IMR-90 (cell line): ENCODE measurements around the gene DCC. TPM values are rescaled to one million over a fixed set of nuclear protein-coding genes. Genes with fewer than 3 reads are reported as not detected.

ENCODE experiments used
- ATAC-seq: fragments of 200-7000 bp; cut with Tn5 transposase; 2 replicates; pipeline ENCODE4 v1.9.1; 2020; ENCODE audit warnings: low read depth, mild to moderate bottlenecking, moderate library complexity
- BruUV-seq: library from RNA; stranded (reverse); fragments of 400-500 nt; replicated peaks from 2 replicates; lab custom pipeline; 2021; lab: Mats Ljungman, UMichigan
- CTCF ChIA-PET: fragments of 300-600 bp; formaldehyde crosslinking; extraction: SDS; loops from one replicate; lab custom pipeline; 2021; ENCODE audit warnings: antibody characterized with exemption; lab: Yijun Ruan, JAX
- POLR2A ChIA-PET: fragments of 300-600 bp; sonication (Branson Sonifier 250); formaldehyde crosslinking; loops from one replicate; lab custom pipeline; 2022; ENCODE audit warnings: antibody characterized with exemption; ENCODE audit not compliant: unreplicated experiment; lab: Charles Lee
- DNase-seq: peaks from one replicate; pipeline ENCODE4 v3.0.0; 2013
- H2AFZ ChIP-seq: replicated peaks from 2 replicates; pipeline ENCODE3; 2013; ENCODE audit warnings: low read length, mild to moderate bottlenecking; ENCODE audit not compliant: poor library complexity
- H2AK5ac ChIP-seq: 2 replicates; pipeline ENCODE4 v1.6.1; 2013; ENCODE audit warnings: low read depth, low read length, inconsistent platforms
- H2AK9ac ChIP-seq: replicated peaks from 2 replicates; pipeline ENCODE3; 2013; ENCODE audit warnings: mild to moderate bottlenecking, low read depth, low read length, moderate library complexity; ENCODE audit not compliant: poor library complexity
- H2BK120ac ChIP-seq: 2 replicates; pipeline ENCODE4 v1.6.1; 2013; ENCODE audit warnings: low read depth, low read length, inconsistent platforms
- H2BK15ac ChIP-seq: 3 replicates; pipeline ENCODE4 v1.6.1; 2013; ENCODE audit warnings: low read depth, low read length, inconsistent platforms
- H2BK20ac ChIP-seq: 2 replicates; pipeline ENCODE4 v1.6.1; 2013; ENCODE audit warnings: low read depth, mild to moderate bottlenecking, inconsistent platforms, low read length, moderate library complexity
- H2BK5ac ChIP-seq: 2 replicates; pipeline ENCODE4 v1.6.1; 2013; ENCODE audit warnings: mild to moderate bottlenecking, low read depth, low read length, inconsistent platforms; ENCODE audit not compliant: poor library complexity, severe bottlenecking
- H3K14ac ChIP-seq: replicated peaks from 2 replicates; pipeline ENCODE4 v1.6.1; 2013; ENCODE audit warnings: low read depth, low read length, inconsistent platforms
- H3K18ac ChIP-seq: 2 replicates; pipeline ENCODE4 v1.6.1; 2013; ENCODE audit warnings: low read depth, low read length, control low read depth
- H3K23ac ChIP-seq: 2 replicates; pipeline ENCODE4 v1.6.1; 2013; ENCODE audit warnings: low read depth, low read length, inconsistent platforms
- H3K27ac ChIP-seq: 2 replicates; pipeline ENCODE4 v1.5.1; 2013; ENCODE audit warnings: mild to moderate bottlenecking, control low read depth, low read length; ENCODE audit not compliant: insufficient read depth
- H3K27me3 ChIP-seq: 2 replicates; pipeline ENCODE4 v1.6.1; 2013; ENCODE audit warnings: low read length; ENCODE audit not compliant: control insufficient read depth, insufficient read depth
- H3K36me3 ChIP-seq: 2 replicates; pipeline ENCODE4 v1.6.1; 2013; ENCODE audit warnings: low read length, mixed read lengths; ENCODE audit not compliant: control insufficient read depth, insufficient read depth
- H3K4ac ChIP-seq: 2 replicates; pipeline ENCODE4 v1.6.1; 2013; ENCODE audit warnings: low read depth, low read length, inconsistent platforms
- H3K4me1 ChIP-seq: 2 replicates; pipeline ENCODE4 v1.6.1; 2013; ENCODE audit warnings: low read length, mixed read lengths; ENCODE audit not compliant: control insufficient read depth, insufficient read depth
- H3K4me2 ChIP-seq: 2 replicates; pipeline ENCODE4 v1.6.1; 2013; ENCODE audit warnings: low read depth, mild to moderate bottlenecking, control low read depth, low read length, moderate library complexity
- H3K4me3 ChIP-seq: 2 replicates; pipeline ENCODE4 v1.5.1; 2013; ENCODE audit warnings: low read depth, mild to moderate bottlenecking, control low read depth, low read length, moderate library complexity; ENCODE audit not compliant: insufficient read depth
- H3K56ac ChIP-seq: 2 replicates; pipeline ENCODE4 v1.6.1; 2013; ENCODE audit warnings: low read length, inconsistent platforms; ENCODE audit not compliant: insufficient read depth; ENCODE audit errors: extremely low read depth
- H3K79me1 ChIP-seq, 2 experiments: 2 replicates each; pipeline ENCODE4 v1.6.1; 2013; ENCODE audit warnings: low read length in 2 of 2, inconsistent platforms in 1 of 2, low read depth in 1 of 2
- H3K9ac ChIP-seq: 2 replicates; pipeline ENCODE4 v1.6.1; 2013; ENCODE audit warnings: low read depth, low read length, control low read depth
- H3K9me1 ChIP-seq: 2 replicates; pipeline ENCODE4 v1.6.1; 2013; ENCODE audit warnings: low read length, inconsistent platforms; ENCODE audit not compliant: insufficient read depth
- H3K9me3 ChIP-seq: 2 replicates; pipeline ENCODE4 v1.6.1; 2013; ENCODE audit warnings: low read length; ENCODE audit not compliant: control insufficient read depth, insufficient read depth
- H4K20me1 ChIP-seq: 2 replicates; pipeline ENCODE4 v1.6.1; 2013; ENCODE audit warnings: low read length, inconsistent platforms; ENCODE audit not compliant: insufficient read depth
- H4K5ac ChIP-seq: 2 replicates; pipeline ENCODE4 v1.6.1; 2013; ENCODE audit warnings: mild to moderate bottlenecking, low read depth, low read length, control low read depth
- H4K8ac ChIP-seq, 2 experiments: 2 replicates each; pipeline ENCODE4 v1.6.1; 2013; ENCODE audit warnings: low read depth in 2 of 2, low read length in 2 of 2, control low read depth in 1 of 2, inconsistent platforms in 1 of 2
- H4K91ac ChIP-seq: 2 replicates; pipeline ENCODE4 v1.6.1; 2013; ENCODE audit warnings: low read depth, low read length, inconsistent platforms; ENCODE audit not compliant: insufficient read depth
- BHLHE40 ChIP-seq: fragments of 150-350 bp; IDR thresholded peaks from 2 replicates; pipeline ENCODE4 v1.6.1; 2016; ENCODE audit warnings: mild to moderate bottlenecking, low read depth, low read length
- CEBPB ChIP-seq: IDR thresholded peaks from 2 replicates; pipeline ENCODE4 v1.6.1; 2012; ENCODE audit warnings: low read depth, low read length, improper control_type of control experiment
- CHD1 ChIP-seq: IDR thresholded peaks from 2 replicates; pipeline ENCODE4 v1.6.1; 2012; ENCODE audit warnings: low read depth, low read length, improper control_type of control experiment
- FOS ChIP-seq: fragments of 150-350 bp; IDR thresholded peaks from 2 replicates; pipeline ENCODE4 v1.6.1; 2016; ENCODE audit warnings: low read depth, low read length
- MAFK ChIP-seq: IDR thresholded peaks from 2 replicates; pipeline ENCODE4 v1.6.1; 2012; ENCODE audit warnings: low read depth, low read length, improper control_type of control experiment
- MAZ ChIP-seq: IDR thresholded peaks from 2 replicates; pipeline ENCODE4 v1.6.1; 2012; ENCODE audit warnings: low read depth, mild to moderate bottlenecking, low read length, improper control_type of control experiment, moderate library complexity, borderline replicate concordance
- MXI1 ChIP-seq: IDR thresholded peaks from 2 replicates; pipeline ENCODE4 v1.6.1; 2012; ENCODE audit warnings: low read depth, mild to moderate bottlenecking, low read length, moderate library complexity, borderline replicate concordance
- NFE2L2 ChIP-seq: fragments of 150-350 bp; IDR thresholded peaks from 2 replicates; pipeline ENCODE4 v1.6.1; 2016; ENCODE audit warnings: low read depth, mild to moderate bottlenecking, low read length
- POLR2A ChIP-seq: IDR thresholded peaks from 2 replicates; pipeline ENCODE4 v1.6.1; 2012; ENCODE audit warnings: mild to moderate bottlenecking, low read depth, low read length
- RAD21 ChIP-seq: IDR thresholded peaks from 2 replicates; pipeline ENCODE4 v1.6.1; 2012; ENCODE audit warnings: low read length, improper control_type of control experiment
- RCOR1 ChIP-seq: IDR thresholded peaks from 2 replicates; pipeline ENCODE4 v1.6.1; 2012; ENCODE audit warnings: mild to moderate bottlenecking, low read length, improper control_type of control experiment; ENCODE audit not compliant: insufficient replicate concordance
- RFX5 ChIP-seq: IDR thresholded peaks from 2 replicates; pipeline ENCODE4 v1.8.0; 2012; ENCODE audit warnings: low read depth, mild to moderate bottlenecking, low read length, moderate library complexity
- SMC3 ChIP-seq: fragments of 150-350 bp; IDR thresholded peaks from 2 replicates; pipeline ENCODE4 v1.6.1; 2016; ENCODE audit warnings: low read depth, mild to moderate bottlenecking, antibody characterized with exemption, low read length, moderate library complexity
- WGBS, 2 experiments: methylation state at CpG; one replicate each; pipeline versions ENCODE4 v1.1.5 to v1.1.7; 2013; ENCODE audit warnings: missing lambda C conversion rate in 2 of 2; ENCODE audit not compliant: insufficient read length in 1 of 2; ENCODE audit errors: extremely low coverage in 2 of 2; 5-methylcytosine and 5-hydroxymethylcytosine counted together
- dilution Hi-C: fragments of 300-500 bp; cut with HindIII; formaldehyde crosslinking; loops from one replicate; pipeline ENCODE4 v1.14.3; 2018; ENCODE audit warnings: low sequenced_read_pairs; ENCODE audit not compliant: unreplicated experiment
- in situ Hi-C: fragments of 300-500 bp; cut with MboI; formaldehyde crosslinking; loops from 3 replicates; pipeline ENCODE4 v1.14.3; 2019; ENCODE audit warnings: low sequenced_read_pairs, inconsistent platforms, mixed read lengths
- intact Hi-C: fragments of 100-400 bp; cut with micrococcal nuclease; formaldehyde crosslinking; loops from 2 replicates; pipeline ENCODE4 v1.10.0; 2022
- polyA plus RNA-seq, 3 experiments: library from polyadenylated mRNA; depleted of rRNA; stranded (reverse); fragments of >200 nt; gene quantifications; 2 replicates each; pipeline ENCODE4 v1.2.3, GENCODE V29; 2012; ENCODE audit warnings: low replicate concordance in 1 of 3
- total RNA-seq: library from RNA; depleted of rRNA; stranded (reverse); fragments of >200 nt; gene quantifications from 2 replicates; pipeline ENCODE4 v1.2.3, GENCODE V29; 2012
- TF ChIP-seq, protein P1 (sequence below): fragments of 150-350 bp; IDR thresholded peaks from 2 replicates; pipeline ENCODE4 v1.6.1; 2016; ENCODE audit warnings: low read depth, mild to moderate bottlenecking, low read length, moderate library complexity, borderline replicate concordance
- TF ChIP-seq, protein P2 (sequence below): conservative IDR thresholded peaks from 2 replicates; pipeline ENCODE4 v1.5.1; 2012; ENCODE audit warnings: mild to moderate bottlenecking, low read depth, low read length, improper control_type of control experiment
- TF ChIP-seq, protein P3 (sequence below): fragments of 150-350 bp; IDR thresholded peaks from 2 replicates; pipeline ENCODE4 v1.6.1; 2017; ENCODE audit warnings: mild to moderate bottlenecking, antibody characterized with exemption, low read length, low read depth

The DCC gene
- total and polyA plus RNA-seq, 2 of the 4 experiments (the other 2 are of a cell fraction), result 0.31 to 0.54 TPM

DNA sequence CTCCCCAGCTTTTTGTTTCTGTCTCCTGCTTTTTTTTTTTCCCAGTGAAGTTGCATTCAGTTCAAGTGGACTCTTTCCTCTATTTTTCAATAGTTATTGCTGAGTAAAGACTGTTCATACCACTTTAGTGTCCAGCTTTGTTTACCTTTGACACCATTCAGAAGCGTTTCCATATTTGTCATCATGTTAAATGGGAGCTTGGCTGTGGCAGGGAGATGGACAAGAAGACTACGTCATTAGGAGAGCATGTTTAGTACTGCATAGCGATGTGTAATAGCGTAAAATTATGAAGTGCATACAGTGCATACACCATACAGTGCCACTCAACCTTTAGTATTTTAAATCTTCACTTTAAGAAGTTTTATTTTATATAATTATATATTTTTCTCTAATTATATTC is 655.9 kb downstream of the DCC start:
- Histone ChIP-seq H3K9me1 (no peaks in the 10 kb centered on the region), H3K79me1 (no peaks in the 10 kb centered on the region), H2BK5ac (no peak overlapping the region), H2BK20ac (no peak overlapping the region), H3K4me2 (no peak overlapping the region), H3K23ac (no peak overlapping the region), H4K8ac (no peak overlapping the region), H2AK9ac (no peak overlapping the region), H3K14ac (no peak overlapping the region), H3K4me3 (no peak overlapping the region), H3K4ac (no peak overlapping the region), H2BK120ac (no peak overlapping the region), H3K27ac (no peak overlapping the region), H4K20me1 (no peaks in the 10 kb centered on the region), H2AFZ (no peak overlapping the region), H3K4me1 (no peaks in the 10 kb centered on the region), H4K5ac (no peak overlapping the region), H3K27me3 (no peaks in the 10 kb centered on the region), H3K9me3 (peaks cover 5% of the 10 kb centered on the region), H4K91ac (no peak overlapping the region), H3K18ac (no peak overlapping the region), H3K36me3 (no peaks in the 10 kb centered on the region), H3K56ac (no peak overlapping the region), H3K9ac (no peak overlapping the region), H2BK15ac (no peak overlapping the region), H2AK5ac (no peak overlapping the region)
- no TSS peak for BruUV-seq
- CTCF ChIA-PET, result no interaction called here
- POLR2A ChIA-PET, result no interaction called here
- dilution Hi-C loops (no loop called here), in situ Hi-C loops (no loop called here), intact Hi-C loops (no loop called here)
- TF ChIP-seq RAD21, result no peak
- no peak for TF ChIP-seq SMC3
- TF ChIP-seq CHD1, result no peak
- TF ChIP-seq CEBPB, result no peak
- TF ChIP-seq MXI1, result no peak
- TF ChIP-seq, protein P1, sequence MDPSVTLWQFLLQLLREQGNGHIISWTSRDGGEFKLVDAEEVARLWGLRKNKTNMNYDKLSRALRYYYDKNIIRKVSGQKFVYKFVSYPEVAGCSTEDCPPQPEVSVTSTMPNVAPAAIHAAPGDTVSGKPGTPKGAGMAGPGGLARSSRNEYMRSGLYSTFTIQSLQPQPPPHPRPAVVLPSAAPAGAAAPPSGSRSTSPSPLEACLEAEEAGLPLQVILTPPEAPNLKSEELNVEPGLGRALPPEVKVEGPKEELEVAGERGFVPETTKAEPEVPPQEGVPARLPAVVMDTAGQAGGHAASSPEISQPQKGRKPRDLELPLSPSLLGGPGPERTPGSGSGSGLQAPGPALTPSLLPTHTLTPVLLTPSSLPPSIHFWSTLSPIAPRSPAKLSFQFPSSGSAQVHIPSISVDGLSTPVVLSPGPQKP, result no peak
- TF ChIP-seq, protein P2, sequence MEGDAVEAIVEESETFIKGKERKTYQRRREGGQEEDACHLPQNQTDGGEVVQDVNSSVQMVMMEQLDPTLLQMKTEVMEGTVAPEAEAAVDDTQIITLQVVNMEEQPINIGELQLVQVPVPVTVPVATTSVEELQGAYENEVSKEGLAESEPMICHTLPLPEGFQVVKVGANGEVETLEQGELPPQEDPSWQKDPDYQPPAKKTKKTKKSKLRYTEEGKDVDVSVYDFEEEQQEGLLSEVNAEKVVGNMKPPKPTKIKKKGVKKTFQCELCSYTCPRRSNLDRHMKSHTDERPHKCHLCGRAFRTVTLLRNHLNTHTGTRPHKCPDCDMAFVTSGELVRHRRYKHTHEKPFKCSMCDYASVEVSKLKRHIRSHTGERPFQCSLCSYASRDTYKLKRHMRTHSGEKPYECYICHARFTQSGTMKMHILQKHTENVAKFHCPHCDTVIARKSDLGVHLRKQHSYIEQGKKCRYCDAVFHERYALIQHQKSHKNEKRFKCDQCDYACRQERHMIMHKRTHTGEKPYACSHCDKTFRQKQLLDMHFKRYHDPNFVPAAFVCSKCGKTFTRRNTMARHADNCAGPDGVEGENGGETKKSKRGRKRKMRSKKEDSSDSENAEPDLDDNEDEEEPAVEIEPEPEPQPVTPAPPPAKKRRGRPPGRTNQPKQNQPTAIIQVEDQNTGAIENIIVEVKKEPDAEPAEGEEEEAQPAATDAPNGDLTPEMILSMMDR, result no peak
- no peak for TF ChIP-seq POLR2A
- no peak for TF ChIP-seq MAFK
- TF ChIP-seq FOS, result no peak
- no peak for TF ChIP-seq NFE2L2
- TF ChIP-seq, protein P3, sequence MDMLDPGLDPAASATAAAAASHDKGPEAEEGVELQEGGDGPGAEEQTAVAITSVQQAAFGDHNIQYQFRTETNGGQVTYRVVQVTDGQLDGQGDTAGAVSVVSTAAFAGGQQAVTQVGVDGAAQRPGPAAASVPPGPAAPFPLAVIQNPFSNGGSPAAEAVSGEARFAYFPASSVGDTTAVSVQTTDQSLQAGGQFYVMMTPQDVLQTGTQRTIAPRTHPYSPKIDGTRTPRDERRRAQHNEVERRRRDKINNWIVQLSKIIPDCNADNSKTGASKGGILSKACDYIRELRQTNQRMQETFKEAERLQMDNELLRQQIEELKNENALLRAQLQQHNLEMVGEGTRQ, result no peak
- TF ChIP-seq RCOR1, result no peak
- TF ChIP-seq BHLHE40, result no peak
- no peak for TF ChIP-seq RFX5
- TF ChIP-seq MAZ, result no peak
- ATAC-seq (no peak), DNase-seq (no peak)
- WGBS, 2 experiments, result no CpG with 5 or more reads among the region's 4 CpGs
